Astrocyte of the hippocampus (primary cell): ENCODE measurements around the gene CD79A.
A peak's percentile ranks its signal among the peaks of the same experiment; 100 is the strongest.
"Not testable (repeated sequence)": the region's sequence is repeated elsewhere in the genome, so short reads cannot be mapped to it uniquely, and the experiment has no call there.

Source experiments
- DNase-seq: peaks from one replicate; pipeline ENCODE4 v3.0.0; 2011; ENCODE audit warnings: low read depth, low spot score

Gene CD79A

DNA sequence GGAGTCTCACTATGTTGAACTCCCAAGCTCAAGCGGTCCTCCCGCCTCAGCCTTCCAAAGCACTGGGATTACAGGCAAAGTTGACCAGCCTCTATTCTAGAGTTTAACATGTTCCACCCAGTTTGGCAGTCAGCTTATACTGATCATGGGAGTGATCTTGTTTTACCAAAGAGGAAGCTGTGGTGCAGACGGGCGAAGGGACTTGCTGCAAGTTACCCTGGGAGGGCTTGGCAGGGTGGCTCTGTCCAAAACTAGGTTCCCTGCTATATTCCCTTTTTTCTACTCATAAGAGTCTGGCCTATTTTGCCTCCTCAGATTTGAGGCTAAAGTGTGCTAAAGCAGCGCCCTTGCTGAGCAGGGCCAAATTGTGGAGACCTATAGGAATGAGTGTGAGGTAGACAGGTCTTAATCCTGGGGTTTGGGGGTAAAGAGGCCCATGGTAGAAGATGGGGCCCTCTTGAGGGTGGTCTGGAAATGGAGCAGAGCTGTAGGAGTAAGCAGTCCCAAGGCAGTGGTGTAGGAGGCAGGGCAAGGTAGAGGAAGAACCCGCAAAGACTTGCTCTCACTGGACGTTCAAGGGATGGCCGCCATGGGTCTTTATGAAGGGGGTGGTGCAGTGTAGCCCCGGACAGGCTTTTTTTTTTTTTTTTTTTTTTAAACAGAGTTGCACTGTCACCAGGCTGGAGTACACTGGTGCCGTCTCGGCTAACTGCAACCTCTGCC, 13.7 kb upstream of the CD79A start:
- no peak for DNase-seq

DNA sequence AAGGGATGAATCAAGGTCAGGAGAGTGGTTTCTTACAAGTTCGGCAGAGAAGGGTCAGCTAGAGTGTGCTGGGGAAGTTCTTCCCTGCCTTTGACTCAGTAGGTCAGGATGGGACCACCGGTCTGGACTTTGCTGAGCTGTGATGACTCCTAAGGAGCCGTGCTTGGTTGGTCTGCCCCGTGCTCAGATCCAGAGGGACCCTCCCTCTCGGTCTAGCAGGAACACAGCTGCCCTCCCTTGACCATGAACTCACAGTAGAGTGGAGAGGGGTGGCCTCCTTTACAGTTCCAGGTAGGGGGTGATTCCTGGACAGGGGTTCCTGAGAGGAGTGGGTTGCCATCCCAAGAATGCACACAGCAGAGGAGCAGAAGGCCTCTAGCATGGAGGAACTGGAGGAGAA, 12.7 kb upstream of the CD79A start:
- no peak for DNase-seq

DNA sequence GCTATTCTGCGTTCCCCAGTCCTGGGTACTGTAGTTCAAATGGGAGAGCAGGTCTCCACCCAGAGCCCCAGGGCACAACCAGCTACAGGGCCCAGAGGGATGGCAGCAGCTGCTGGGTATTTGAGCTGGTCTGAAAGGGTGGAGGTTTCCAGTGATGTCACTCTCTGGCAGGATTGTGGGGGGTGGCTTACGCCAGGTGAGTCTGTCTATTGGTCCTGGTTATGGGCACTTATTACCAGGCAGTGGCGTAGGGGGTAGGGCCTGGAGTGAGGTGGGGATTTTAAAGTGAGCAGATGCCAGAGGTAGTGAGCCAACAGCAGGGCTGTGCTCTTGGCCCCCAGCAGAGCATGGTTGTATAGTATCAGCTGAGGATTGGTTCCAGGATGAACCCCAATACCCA, 10.8 kb upstream of the CD79A start:
- no peak for DNase-seq

DNA sequence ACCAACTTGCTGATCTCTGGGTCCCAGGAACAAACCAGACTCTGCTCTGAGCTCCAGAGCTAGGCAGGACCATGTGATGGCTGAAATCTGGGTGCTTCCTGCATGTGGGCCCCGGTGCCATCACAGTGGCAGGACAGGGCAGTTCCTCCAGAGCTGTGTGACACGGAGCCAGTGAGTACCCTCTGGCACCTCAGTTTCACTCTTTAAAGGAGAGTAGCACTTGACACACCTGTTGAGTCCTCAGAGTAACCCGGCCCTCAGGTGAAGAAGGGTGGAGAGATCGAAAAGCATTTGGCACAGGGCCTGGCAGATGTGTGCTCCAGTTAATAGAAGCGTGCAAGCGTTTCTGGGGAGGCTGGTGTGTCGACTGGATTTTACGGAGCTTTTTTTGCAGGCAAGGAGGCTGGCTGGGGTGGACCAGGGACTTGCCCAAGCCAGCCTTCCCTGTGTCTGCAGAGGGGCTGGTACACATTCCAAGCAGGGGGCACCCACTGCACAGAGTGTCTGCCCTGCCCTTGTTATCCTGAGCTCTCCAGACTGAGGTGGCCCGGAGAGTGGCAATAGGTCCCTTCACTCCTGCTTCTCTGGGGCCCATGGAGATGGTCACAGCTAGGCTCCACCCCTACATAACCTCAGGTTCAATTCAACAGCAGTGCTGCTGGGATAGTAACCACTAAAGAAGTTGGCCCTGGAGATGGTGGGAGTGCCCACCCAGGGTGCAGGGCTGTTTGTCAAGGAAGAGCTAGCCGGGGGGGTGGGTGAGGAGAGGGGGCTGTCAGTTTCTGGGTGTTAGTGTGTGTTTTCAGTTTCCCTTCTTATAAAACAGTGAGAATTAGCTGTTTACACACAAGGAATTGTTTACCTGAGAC, 8.7 kb upstream of the CD79A start:
- DNase-seq, result no peak

DNA sequence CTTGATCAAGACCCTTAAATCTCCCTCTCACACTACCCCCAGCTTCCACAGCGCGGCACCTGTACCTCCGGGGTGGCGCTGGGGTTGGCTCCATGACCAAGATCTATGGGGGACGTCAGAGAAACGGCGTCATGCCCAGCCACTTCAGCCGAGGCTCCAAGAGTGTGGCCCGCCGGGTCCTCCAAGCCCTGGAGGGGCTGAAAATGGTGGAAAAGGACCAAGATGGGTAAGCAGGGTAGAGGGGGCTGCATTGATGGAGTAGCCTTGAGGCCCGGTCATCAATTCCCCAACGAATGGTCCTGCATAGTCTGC, 8.1 kb upstream of the CD79A start:
- no peak for DNase-seq

DNA sequence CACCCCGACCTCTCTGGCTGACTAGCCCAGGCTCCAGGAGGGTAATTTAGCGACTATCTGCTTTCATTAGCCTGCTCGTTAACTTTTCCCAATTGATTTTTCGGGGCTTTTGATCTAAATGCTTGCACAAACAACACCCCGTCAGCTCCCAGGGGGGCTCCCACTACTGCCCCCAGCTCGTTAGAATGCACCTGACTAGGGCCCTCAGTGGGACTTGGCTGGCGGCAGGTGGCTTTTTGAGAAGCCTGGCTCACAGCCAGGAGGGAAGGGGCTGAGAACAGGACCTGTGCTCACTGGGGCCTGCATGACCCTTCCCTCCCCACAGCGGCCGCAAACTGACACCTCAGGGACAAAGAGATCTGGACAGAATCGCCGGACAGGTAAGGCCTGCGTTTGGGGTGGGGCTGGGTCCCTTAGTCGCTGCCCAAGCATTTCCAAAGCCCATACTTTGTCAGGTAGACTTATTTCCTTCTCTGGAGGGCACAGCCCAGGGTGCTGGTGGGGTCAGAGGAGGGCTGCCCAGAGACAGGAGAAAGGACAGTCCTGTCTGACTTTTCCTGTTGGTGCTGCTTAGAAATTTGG, 7.6 kb upstream of the CD79A start:
- no peak for DNase-seq

DNA sequence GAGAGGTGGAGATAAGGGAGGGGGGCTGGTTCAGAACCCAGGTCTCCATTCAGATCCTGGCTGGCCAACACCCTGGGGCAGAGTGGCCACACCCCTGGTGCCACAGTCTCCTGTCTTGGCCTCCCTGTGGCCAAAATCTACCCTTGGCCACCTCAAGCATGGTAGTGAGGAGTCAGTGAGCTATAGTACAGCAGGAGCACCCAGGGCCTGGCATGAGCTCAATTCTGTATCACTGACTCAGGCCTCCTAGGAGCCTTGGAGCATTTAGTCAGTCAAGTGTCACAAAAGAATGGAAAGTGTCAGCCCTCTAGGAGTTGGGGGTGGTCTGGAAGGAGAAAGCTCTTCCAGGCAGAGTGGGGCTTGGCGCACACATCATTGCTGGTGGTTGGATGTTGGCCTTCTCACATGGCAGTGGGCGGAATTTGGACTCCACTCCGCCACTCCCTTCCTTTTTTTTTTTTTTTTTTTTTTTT, 6.6 kb upstream of the CD79A start:
- DNase-seq, result peak; percentile 84

DNA sequence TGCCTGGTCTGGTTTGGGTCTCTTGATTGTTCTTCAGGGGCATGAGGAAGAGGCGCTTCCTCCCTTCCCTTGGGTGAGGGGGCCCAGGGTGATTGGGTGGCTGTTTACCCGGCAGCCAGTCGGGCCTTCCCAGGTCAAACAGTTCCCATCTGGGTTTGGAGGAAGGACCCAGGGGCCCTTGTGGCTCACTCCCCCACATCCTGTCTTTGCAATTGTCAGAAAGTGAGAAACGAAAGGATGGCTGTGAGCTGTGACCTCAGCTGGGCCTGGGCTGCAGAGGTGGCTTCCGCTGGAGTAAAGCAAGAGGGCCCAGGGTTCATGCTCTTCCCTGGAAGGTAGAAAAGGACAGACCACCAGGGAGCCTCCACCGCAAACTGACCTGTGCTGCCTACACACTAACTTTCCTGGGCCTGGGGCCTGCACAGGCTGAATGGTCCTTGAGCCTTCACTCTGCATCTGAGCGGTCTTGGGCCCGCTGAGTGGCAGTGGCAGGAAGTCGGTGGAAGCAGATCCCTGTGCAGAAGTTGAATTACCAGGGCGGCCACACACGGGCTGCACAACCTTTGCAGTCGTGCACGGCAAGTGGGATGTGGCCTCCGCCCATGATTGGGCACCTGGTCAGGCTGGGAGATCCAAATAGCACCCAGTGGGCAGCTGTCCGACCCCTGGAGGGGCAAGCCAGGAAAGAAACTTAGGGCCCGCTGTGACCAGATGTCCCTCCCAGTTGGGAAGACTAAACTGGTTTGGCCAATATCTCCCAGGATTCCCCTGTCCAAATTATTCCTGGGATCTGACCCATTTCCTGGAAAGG, 5.3 kb upstream of the CD79A start:
- no peak for DNase-seq

DNA sequence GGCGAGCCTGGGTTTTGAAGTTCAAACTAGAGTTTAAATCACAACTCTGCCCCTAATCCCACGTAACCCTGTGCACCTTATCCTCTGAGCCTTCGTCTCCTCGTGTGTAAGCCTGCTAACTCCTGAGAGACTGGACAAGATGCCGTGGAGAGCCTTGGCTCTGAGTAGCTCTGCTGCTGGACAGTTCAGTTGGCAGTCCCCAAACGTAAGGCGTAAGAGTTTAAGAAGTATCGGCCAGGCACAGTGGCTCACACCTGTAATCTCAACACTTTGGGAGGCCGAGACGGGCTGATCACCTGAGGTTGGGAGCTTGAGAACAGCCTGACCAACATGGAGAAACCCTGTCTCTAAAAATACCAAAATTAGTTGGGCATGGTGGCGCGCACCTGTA, 4.7 kb upstream of the CD79A start:
- peak; percentile 15 for DNase-seq

DNA sequence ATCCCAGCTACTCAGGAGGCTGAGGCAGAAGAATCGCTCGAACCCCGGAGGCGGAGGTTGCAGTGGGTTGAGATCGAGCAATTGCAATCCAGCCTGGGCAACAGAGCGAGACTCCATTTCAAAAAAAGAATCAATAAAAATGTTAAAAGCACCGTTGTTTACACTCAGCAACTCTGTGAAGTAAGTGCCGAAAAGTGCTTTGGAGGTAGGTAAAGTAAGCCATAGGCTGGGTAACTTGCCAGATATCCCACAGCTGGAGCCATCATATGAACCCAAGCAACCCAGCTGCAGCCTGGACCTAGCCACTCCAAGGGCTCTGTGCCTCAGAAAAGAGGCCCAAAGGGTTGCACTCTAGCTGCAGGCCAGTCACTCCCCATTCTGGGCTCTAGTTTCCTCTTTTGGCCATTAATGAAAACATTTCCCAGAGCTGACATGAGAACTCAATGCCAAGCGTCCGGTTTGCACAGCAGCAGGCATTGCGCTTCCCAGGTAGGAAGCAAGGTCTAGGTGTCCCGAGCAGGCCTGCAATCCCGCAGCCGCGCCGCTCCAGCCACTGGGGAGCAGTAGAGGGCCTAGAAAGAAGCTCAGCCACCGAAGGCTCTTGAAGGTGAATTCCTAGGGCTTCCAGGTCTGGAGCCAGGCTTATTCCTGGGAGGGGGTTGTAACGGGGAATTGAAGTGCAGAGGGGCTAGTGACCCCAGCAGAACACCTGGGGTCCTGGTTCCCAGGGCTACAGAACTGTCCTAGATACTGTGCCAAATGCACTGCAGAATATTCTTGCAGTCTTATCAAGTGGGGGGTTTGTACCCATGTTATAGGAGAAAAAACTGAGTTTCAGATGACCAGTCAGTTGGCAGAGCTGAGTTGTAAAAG, 4.1 kb upstream of the CD79A start:
- DNase-seq, result peak; percentile 77

DNA sequence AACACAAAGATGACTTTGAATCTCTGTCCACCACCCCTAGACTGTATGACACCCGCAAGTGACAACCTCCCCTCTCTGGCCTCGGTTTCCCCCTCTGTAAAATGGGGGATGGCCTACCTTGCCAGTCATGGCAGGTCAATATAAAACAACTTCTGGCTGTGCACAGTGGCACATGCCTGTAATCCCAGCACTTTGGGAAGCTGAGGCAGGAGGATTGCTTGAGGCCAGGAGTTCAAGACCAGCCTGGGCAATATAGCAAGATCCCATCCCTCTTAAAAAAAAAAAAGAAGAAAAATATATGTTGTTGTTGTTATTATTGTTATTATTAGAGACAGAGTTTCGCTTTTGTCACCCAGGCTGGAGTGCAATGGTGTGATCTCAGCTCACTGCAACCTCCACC, 1.1 kb upstream of the CD79A start:
- DNase-seq, result not testable (repeated sequence)

DNA sequence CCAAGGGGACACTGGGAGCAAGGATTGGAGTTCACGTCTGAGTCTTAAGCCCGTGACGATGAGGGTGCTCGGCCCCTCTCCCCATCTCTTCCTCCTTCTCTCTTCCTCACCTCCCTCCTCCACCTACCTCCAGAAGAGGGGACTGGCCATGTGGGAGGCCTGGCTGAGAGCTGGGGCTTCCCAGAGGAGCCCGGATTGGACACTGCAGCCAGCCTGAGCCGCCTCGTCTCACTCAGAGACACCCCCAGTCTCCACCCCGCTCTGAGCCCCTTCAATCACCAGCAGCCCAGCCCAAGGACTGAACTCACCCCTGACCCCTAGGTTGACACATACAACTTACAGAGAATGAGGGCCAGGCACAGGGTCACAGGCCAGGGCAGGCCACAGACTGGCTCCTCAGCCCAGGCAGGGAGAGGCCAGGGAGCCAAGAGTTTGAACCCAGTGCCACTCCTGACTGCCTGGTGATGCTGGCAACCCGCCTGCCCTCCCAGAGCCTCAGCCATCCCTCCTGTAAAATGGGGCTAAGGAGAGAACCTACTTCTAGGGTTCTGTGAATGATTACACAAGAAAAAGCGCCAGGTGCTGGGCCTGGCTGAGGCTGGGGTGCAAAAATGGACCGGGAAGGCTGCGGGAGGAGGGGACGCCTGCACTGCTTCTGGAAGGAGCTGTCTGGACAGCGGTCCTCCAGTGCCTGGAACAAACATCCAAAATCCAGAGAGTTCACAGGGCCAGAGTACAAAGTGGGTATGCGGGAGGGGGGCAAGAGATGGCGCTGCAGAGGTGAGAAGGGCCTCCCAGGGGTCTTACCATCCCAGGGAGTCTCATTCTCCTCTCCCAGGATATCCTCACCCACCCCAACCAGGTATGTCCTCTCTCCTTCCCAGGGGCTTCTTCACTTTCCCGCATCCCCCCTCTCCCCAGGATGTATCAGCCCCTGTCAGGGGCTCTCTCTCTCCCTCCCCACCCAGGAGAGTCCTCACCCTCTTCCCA, 1.1 kb downstream of the CD79A start:
- no peak for DNase-seq

DNA sequence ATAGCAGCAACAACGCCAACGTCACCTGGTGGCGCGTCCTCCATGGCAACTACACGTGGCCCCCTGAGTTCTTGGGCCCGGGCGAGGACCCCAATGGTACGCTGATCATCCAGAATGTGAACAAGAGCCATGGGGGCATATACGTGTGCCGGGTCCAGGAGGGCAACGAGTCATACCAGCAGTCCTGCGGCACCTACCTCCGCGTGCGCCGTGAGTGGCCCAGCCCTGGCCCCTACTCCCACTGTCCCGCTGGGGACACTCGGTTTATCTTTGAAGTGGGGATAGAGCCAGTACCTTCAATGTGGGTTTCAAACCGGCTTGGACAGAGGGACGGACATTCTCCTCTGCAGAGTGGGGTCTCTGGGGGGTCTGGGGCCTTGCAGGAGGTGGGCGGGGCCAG, 2.0 kb downstream of the CD79A start:
- no peak for DNase-seq

DNA sequence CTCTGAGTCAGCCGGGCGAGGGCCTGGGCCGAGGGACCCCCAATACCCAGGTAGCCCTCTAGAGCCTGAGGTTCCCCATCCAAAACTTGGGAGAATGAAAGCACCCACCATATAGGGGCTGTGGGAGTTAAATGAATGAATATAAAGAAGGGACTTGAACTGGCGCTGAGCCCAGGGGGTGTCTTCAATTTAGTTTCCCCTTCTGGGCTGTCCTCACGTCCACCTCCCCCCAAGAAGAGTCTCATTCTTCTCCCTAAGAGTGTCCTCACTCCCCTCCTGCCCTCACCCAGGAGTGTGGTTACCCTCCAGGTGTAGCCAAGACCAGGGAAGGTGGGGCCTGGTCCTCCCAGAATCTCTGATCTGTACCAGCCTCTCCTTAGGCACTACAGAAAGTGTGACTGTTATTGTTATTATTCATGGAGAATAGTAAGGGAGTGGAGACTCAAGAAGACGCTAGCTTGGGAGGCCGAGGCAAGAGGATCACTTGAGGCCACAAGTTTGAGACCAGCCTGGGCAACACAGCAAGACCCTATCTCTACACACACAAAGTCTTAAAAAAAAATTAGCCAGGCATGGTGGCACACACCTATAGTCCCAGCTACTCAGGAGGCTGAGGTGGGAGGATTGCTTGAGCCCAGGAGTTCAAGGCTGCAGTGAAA, 2.7 kb downstream of the CD79A start:
- DNase-seq, result no peak

DNA sequence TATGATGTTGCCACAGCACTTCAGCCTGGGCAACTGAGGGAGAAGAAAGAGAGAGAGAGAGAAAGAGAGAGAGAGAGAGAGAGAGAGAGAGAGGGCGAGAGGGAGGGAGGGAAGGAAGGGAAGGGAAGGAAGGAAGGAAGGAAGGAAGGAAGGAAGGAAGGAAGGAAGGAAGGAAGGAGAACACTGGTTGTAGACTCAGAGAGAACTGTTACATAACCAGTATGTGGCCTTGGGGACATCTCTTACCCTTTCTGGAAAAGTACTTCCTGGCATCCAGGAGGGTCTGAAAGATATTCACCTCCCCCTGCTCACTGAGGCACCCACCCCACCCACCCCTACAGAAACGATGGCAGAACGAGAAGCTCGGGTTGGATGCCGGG, 3.2 kb downstream of the CD79A start:
- DNase-seq, result no peak

DNA sequence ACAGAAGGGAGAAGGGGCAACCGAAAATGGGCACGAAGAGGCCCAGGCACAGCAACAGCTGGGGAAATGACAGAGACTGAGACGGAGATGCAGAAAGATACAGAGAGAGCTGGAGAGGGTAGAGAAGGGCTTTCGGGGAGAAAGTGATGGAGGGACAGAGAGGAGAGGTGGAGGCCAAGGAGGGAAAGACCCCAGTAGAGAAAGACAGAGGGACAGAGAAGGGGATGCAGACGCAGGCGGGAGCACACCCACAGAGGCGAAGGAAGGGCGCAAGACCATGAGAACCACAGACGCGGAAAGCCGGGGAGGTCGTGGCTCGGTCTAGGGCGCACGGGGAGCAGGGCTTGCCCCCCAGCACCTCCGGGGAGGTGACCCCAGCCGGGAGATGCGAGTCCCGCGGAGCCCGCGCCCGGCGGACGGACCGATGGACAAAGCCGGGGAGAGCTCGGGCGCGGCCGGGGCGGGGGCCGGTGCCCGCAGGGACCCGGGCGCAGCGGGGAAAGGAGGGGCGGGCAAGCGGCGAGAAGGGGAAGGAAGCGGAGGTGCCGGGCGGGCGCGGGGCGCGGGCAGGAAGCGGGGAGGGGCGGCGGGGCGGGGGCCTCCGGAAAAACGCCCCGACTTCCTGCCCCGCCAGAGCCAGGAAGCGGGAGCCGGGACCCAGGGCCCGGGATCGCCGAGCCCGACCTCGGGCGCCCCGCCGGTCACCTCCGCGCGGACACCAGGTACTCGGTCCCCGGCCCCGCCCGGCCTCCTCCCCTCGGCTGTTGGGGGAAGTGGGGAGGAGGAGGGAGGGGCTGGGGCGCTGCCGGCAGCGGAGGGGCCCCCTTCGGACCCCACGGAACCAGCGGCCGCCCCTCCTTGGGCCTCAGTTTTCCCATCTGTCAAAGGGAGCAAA, 5.7 kb downstream of the CD79A start, which contains the start of gene ARHGEF1:
Gene ARHGEF1 (plus strand): TSS at position 617 of the 895 bp plus-strand sequence. CDS start 4,899 bp downstream, outside the sequence.
- peak; percentile 50 for DNase-seq

DNA sequence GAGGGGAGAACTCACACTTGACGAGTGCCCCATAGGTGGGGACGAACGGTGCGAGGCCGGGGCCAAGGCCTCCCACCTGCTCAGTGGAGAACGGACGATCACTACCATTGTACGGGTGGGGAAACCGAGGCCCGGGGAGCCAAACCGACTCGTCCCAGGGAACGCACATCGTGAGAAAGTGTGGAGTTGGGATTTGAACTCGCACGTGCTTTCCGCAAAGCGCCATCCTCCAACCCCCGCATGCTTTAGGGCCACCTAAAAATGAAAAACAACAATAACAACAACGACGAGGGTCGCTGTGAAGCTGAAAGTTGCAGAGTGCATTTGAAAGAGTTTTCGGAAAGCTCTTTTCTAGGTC, 6.4 kb downstream of the CD79A start:
- peak; percentile 15 for DNase-seq
